NCI-H128 (cell line): ENCODE measurements around the gene AGO4.
A peak's percentile ranks its signal among the peaks of the same experiment; 100 is the strongest.
"Not testable (repeated sequence)": the region's sequence is repeated elsewhere in the genome, so short reads cannot be mapped to it uniquely, and the experiment has no call there.

Experiments
- DNase-seq: peaks from one replicate; lab custom pipeline; 2025; ENCODE audit not compliant: unreplicated experiment; lab: John Stamatoyannopoulos, UW

AGO4 gene

GRCh38 chr1:35863881-35864625, 56.2 kb downstream of the AGO4 start:
- DNase-seq, result no peak

- DNase-seq, result no peak
Measured at GRCh38 chr1:35864813-35865212, 57.0 kb downstream of the AGO4 start.

- DNase-seq, result no peak
Measured at GRCh38 chr1:35866991-35867390, 59.2 kb downstream of the AGO4 start.

- not testable (repeated sequence) for DNase-seq
Measured at GRCh38 chr1:35869245-35869950, 61.6 kb downstream of the AGO4 start.

GRCh38 chr1:35870651-35871309, 63.0 kb downstream of the AGO4 start:
- no peak for DNase-seq

GRCh38 chr1:35873243-35873750, 65.5 kb downstream of the AGO4 start:
- DNase-seq, result no peak

- not testable (repeated sequence) for DNase-seq
Measured at GRCh38 chr1:35874115-35874514, 66.3 kb downstream of the AGO4 start.

- DNase-seq, result no peak
Measured at GRCh38 chr1:35876988-35877387, 69.2 kb downstream of the AGO4 start.

GRCh38 chr1:35881850-35882273, 74.0 kb downstream of the AGO4 start:
- DNase-seq, result no peak

- no peak for DNase-seq
Measured at GRCh38 chr1:35882586-35882944, 74.7 kb downstream of the AGO4 start.

- peak; percentile 84 for DNase-seq
Measured at GRCh38 chr1:35882945-35883634, 75.3 kb downstream of the AGO4 start, which contains the start of gene AGO1. Gene AGO1, plus strand, starts transcription at chr1:35883209. Its CDS starts 213 bp downstream, at chr1:35883422.

- DNase-seq, result peak; percentile 49
Measured at GRCh38 chr1:35883635-35884101, 75.9 kb downstream of the AGO4 start.

- DNase-seq, result no peak
Measured at GRCh38 chr1:35884934-35885333, 77.1 kb downstream of the AGO4 start.

GRCh38 chr1:35885961-35886558, 78.2 kb downstream of the AGO4 start:
- DNase-seq, result no peak

- DNase-seq, result no peak
Measured at GRCh38 chr1:35886577-35887431, 79.0 kb downstream of the AGO4 start.

- DNase-seq, result no peak
Measured at GRCh38 chr1:35887508-35887907, 79.7 kb downstream of the AGO4 start.

GRCh38 chr1:35888255-35888654, 80.4 kb downstream of the AGO4 start:
- no peak for DNase-seq

- not testable (repeated sequence) for DNase-seq
Measured at GRCh38 chr1:35888981-35889380, 81.2 kb downstream of the AGO4 start.

GRCh38 chr1:35893051-35893879, 85.4 kb downstream of the AGO4 start:
- no peak for DNase-seq
